Adrenal gland (tissue), 12 donors: ENCODE data around the gene PIGQ. TPM values are rescaled to one million over a fixed set of nuclear protein-coding genes. Genes with fewer than 3 reads are reported as not detected.

ENCODE experiments used
- DNase-seq, 7 donors: peaks; one replicate each; pipeline ENCODE4 v3.0.0-alpha.2; 2019 to 2020
- H3K27ac ChIP-seq, 5 donors: fragments of 200-600 bp; sonication (generic) in 4 of 5; 1 replicate in 3 of 5; 2 replicates in 2 of 5; pipeline versions ENCODE4 v1.5.1 to v1.8.0; 2016 to 2020; ENCODE audit warnings: mild to moderate bottlenecking in 1 of 5
- H3K27me3 ChIP-seq: fragments of 200-600 bp; 2 replicates; pipeline ENCODE4 v1.8.0; 2021
- H3K36me3 ChIP-seq, 2 donors: fragments of 200-600 bp; replicated peaks in 1 of 2; 1 replicate in 1 of 2; 2 replicates in 1 of 2; pipeline versions ENCODE4 v1.5.1 to v1.8.0; 2018 to 2022
- H3K4me1 ChIP-seq, 2 donors: fragments of 200-600 bp; replicated peaks in 1 of 2; 1 replicate in 1 of 2; 2 replicates in 1 of 2; pipeline versions ENCODE4 v1.5.1 to v1.8.0; 2018 to 2021
- H3K4me3 ChIP-seq, 4 donors: fragments of 200-600 bp; sonication (generic) in 3 of 4; one replicate each; pipeline ENCODE4 v1.5.1; 2016 to 2018
- H3K9me3 ChIP-seq, 3 donors: fragments of 200-600 bp; sonication (generic) in 1 of 3; replicated peaks in 1 of 3; 1 replicate in 2 of 3; 2 replicates in 1 of 3; pipeline versions ENCODE4 v1.5.1 to v1.8.0; 2016 to 2021
- CTCF ChIP-seq, 6 experiments: fragments of 450-650 bp in 4 of 6; fragments of 200-600 bp in 2 of 6; sonication (generic) in 1 of 6; IDR thresholded peaks; 1 replicate in 5 of 6; 2 replicates in 1 of 6; pipeline versions ENCODE4 v1.5.1 to v1.8.0; 2016 to 2021; ENCODE audit warnings: antibody characterized with exemption in 6 of 6, mild to moderate bottlenecking in 2 of 6, moderate library complexity in 1 of 6
- POLR2A ChIP-seq, 2 donors: fragments of 450-650 bp; IDR thresholded peaks; one replicate each; pipeline ENCODE4 v1.6.1; 2017; ENCODE audit warnings: antibody characterized with exemption in 2 of 2, mild to moderate bottlenecking in 2 of 2, moderate library complexity in 1 of 2
- WGBS, 4 donors: extraction: QIAGEN DNeasy Blood & Tissue Kit in 2 of 4; methylation state at CpG; one replicate each; pipeline versions ENCODE4 v1.1.5 to v1.1.7; 2013 to 2017; 5-methylcytosine and 5-hydroxymethylcytosine counted together
- intact Hi-C, 2 donors: fragments of 100-400 bp; cut with DNase I; formaldehyde crosslinking; loops; one replicate each; pipeline versions ENCODE4 v1.14.1 to v1.15.0; 2022 to 2023
- polyA plus RNA-seq, 3 donors: library from polyadenylated mRNA; stranded (reverse); fragments of 200-250 nt in 2 of 3; fragments of 350-450 nt in 1 of 3; fragmentation: Illumina TruSeq in 1 of 3; extraction: RNeasy Lipid Tissue Mini Kit (QIAGEN cat#74804) in 1 of 3; gene quantifications; one replicate each; pipeline ENCODE4 v1.2.3, GENCODE V29; 2013 to 2014
- total RNA-seq, 9 donors: library from RNA; depleted of rRNA in 4 of 9; stranded (reverse); fragments of >200 nt in 4 of 9; fragments of 120-200 nt in 1 of 9; fragmentation: NEBNext Ultra II Directional in 1 of 9; extraction: Animal tissue kit (Norgen Biotek cat#: 25700) in 1 of 9; gene quantifications; one replicate each; pipeline versions ENCODE4 v1.1.0 to v1.2.4, GENCODE V29; 2013 to 2023
- donor health status: healthy with polysubstance abuse.
- donor health status: Bipolar disorder and iron deficiency.
- donor health status: DM: yes; HTN: yes; CAD: no.
- donor health status: DM: no; HTN: no; CAD: no.
- donor health status: DM: no; HTN: no; CAD: no.
- donor health status: DM: yes; HTN: yes; CAD: no.

Gene PIGQ
- total and polyA plus RNA-seq, 12 donors: 12.7 to 317 (median 81.0) TPM

- no peak for TF ChIP-seq CTCF (IDR thresholded peaks at IDR 0.05)
- no peak for TF ChIP-seq POLR2A (IDR thresholded peaks at IDR 0.05)
- Histone ChIP-seq H3K4me1 (peaks cover 7 to 10% of the 10 kb centered on the region in 2 donors), H3K9me3 (no peaks in the 10 kb centered on the region), H3K27me3 (no peaks in the 10 kb centered on the region), H3K27ac (no peak overlapping the region), H3K4me3 (no peak overlapping the region), H3K36me3 (peaks cover 0 to 16% of the 10 kb centered on the region in 2 donors)
- DNase-seq: no peak
- intact Hi-C loops: no loop called here
- WGBS, 4 donors: 93 to 94% (median 93%) methylated on average over 11 to 37 of the region's 37 CpGs
Observed at GRCh38 chr16:625117-625976, 55.6 kb downstream of the PIGQ start.

- Histone ChIP-seq H3K36me3 (peaks cover 0 to 16% of the 10 kb centered on the region in 2 donors), H3K27me3 (no peaks in the 10 kb centered on the region), H3K27ac (peak overlapping the region; percentile 72 to 89 (median 85)), H3K4me1 (peaks cover 7 to 18% of the 10 kb centered on the region in 2 donors), H3K9me3 (no peaks in the 10 kb centered on the region), H3K4me3 (no peak overlapping the region)
- TF ChIP-seq POLR2A (IDR thresholded peaks at IDR 0.05) (no peak), CTCF (IDR thresholded peaks at IDR 0.05) (no peak)
- intact Hi-C loops: no loop called here
- WGBS, 4 donors: 83 to 91% (median 89%) methylated on average over 12 to 35 of the region's 35 CpGs
- DNase-seq: peak in 2 of 7 donors; percentile 30 to 39
Observed at GRCh38 chr16:625977-626765, 56.4 kb downstream of the PIGQ start.

GRCh38 chr16:626787-627453 lies 57.2 kb downstream of the PIGQ start:
- TF ChIP-seq CTCF (IDR thresholded peaks at IDR 0.05) (no peak), POLR2A (IDR thresholded peaks at IDR 0.05) (peak in 1 of 2 donors; percentile 89)
- Histone ChIP-seq H3K36me3 (peaks cover 0 to 16% of the 10 kb centered on the region in 2 donors), H3K4me3 (no peak overlapping the region), H3K27me3 (no peaks in the 10 kb centered on the region), H3K9me3 (no peaks in the 10 kb centered on the region), H3K4me1 (peaks cover 7 to 20% of the 10 kb centered on the region in 2 donors), H3K27ac (peak overlapping the region; percentile 72 to 89 (median 85))
- DNase-seq: peak; percentile 88 to 98 (median 95)
- intact Hi-C loops: no loop called here
- WGBS, 4 donors: 56 to 82% (median 66%) methylated on average over 20 to 29 of the region's 29 CpGs
